ENCODE data around the gene FOXP1. TPM values are rescaled to one million over a fixed set of nuclear protein-coding genes. Genes with fewer than 3 reads are reported as not detected.

Gene FOXP1
- total RNA-seq, 1 donor from 2014 or later: 195 TPM

DNA sequence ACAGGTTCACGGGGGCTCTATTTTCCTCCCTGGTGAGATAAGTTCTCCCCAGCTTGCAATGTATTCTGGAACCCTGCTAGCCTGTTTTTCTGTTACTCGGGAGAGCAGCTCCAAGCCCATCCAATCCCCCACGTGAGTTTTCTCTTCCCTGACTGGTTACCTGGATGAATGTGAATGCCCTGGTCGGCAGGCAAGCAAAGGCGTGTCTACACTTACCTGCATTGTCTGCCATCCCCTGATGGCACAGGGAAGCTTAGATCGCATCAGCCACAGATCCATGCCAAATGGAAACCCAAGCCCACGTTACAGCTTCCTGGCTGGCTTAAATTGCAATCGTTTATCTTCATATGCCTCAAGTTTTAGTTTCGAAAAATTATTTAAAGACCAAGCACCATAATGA is 149.9 kb downstream of the FOXP1 start:
- Mint-ChIP-seq H3K4me1 (ENCODE audit: unreplicated experiment) (peaks cover 53% of the 10 kb centered on the region), H3K9me3 (ENCODE audit: unreplicated experiment) (no peaks in the 10 kb centered on the region), H3K4me3 (ENCODE audit: unreplicated experiment) (no peak overlapping the region), H3K27me3 (ENCODE audit: unreplicated experiment) (no peaks in the 10 kb centered on the region), H3K36me3 (ENCODE audit: unreplicated experiment) (peaks cover 6% of the 10 kb centered on the region), H3K27ac (ENCODE audit: unreplicated experiment) (no peak overlapping the region)
- TF ChIP-seq CTCF (IDR thresholded peaks at IDR 0.05): no peak
- DNase-seq (ENCODE audit: extremely low spot score, unreplicated experiment): no peak

DNA sequence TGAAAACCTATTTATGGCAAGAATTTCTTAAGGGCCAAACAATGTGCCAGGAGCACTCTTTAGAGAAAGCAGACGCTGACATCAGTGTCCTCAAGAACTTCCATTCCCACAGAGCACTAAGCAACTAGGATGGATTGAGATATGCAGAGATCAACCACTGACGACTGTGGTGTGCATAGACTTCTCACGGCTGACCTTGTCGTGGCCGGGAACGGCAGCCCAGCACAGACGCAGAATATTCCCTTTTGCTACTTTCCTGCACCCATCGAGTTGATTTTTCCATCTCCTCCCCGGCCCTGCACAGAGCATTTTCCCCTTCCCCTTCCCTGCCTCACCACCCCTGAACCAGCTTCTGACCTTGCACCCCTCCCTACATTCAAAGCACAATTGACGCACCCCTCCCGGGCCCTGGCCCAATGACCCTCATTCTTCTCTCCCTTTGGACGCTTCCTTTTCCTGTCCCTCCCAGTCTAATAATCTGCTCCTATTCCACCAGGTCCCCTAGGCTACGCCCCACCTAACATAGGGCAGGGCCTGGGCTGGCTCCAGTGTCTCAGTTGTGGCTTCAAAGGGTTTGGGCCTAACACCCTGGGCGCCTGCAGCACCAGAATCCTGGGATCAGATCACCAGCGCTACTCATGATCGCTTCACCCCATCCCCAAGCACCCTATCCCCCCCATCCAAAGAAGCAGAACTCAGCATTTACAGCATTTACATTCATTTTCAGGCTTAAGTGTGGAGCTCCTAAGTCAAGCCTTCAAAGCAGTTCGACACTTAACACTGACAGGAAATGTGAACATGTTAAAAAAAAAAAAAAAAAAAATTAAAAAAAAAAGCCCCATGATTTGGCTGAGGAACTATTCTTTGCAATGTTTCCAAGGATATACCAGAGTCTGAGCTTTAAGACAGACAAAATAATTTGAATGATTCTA is 151.2 kb downstream of the FOXP1 start:
- no peaks in the 10 kb centered on the region for H3K9me3 Mint-ChIP-seq (ENCODE audit: unreplicated experiment)
- no peaks in the 10 kb centered on the region for H3K27me3 Mint-ChIP-seq (ENCODE audit: unreplicated experiment)
- peak overlapping the region; percentile 41 for H3K27ac Mint-ChIP-seq (ENCODE audit: unreplicated experiment)
- H3K36me3 Mint-ChIP-seq (ENCODE audit: unreplicated experiment): peaks cover 9% of the 10 kb centered on the region
- H3K4me1 Mint-ChIP-seq (ENCODE audit: unreplicated experiment): peaks cover 46% of the 10 kb centered on the region
- no peak for DNase-seq (ENCODE audit: extremely low spot score, unreplicated experiment)
- TF ChIP-seq CTCF (IDR thresholded peaks at IDR 0.05): no peak
- H3K4me3 Mint-ChIP-seq (ENCODE audit: unreplicated experiment): no peak overlapping the region

DNA sequence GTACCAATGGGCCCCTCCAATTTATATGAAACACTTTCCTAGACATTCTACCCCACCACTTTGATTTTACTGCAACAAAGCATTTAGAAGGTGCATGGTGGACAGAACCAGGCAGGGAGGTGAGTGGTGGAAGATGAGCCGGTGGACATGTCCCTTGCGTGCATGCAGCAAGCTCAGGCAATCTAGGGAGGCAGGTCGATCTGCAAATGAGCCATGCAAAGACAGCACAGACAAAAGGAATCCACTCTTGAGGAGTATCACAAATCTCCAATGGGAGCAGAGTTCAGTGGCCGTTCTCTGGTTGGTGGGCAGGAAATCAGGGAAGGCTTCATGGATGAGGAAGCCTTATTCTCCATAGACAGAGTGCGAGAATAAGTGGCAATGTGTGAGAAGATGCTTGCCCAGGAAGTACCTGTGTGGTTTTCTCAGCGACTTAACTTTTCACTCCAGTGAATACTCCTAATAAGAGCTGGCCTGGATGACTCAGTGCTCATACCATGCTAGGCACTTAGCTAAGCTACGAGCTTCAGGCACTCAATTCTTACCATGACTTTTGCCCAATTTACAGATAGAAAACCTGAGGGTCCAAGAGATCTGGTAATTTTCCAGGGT is 152.5 kb downstream of the FOXP1 start:
- H3K9me3 Mint-ChIP-seq (ENCODE audit: unreplicated experiment): no peaks in the 10 kb centered on the region
- H3K27me3 Mint-ChIP-seq (ENCODE audit: unreplicated experiment): no peaks in the 10 kb centered on the region
- DNase-seq (ENCODE audit: extremely low spot score, unreplicated experiment): no peak
- no peak overlapping the region for H3K4me3 Mint-ChIP-seq (ENCODE audit: unreplicated experiment)
- no peak for TF ChIP-seq CTCF (IDR thresholded peaks at IDR 0.05)
- peaks cover 6% of the 10 kb centered on the region for H3K36me3 Mint-ChIP-seq (ENCODE audit: unreplicated experiment)
- no peak overlapping the region for H3K27ac Mint-ChIP-seq (ENCODE audit: unreplicated experiment)
- peaks cover 37% of the 10 kb centered on the region for H3K4me1 Mint-ChIP-seq (ENCODE audit: unreplicated experiment)

GRCh38 chr3:71429597-71429988 is 153.9 kb downstream of the FOXP1 start:
- no peak for DNase-seq (ENCODE audit: extremely low spot score, unreplicated experiment)
- Mint-ChIP-seq H3K27ac (ENCODE audit: unreplicated experiment) (no peak overlapping the region), H3K4me1 (ENCODE audit: unreplicated experiment) (peaks cover 49% of the 10 kb centered on the region), H3K36me3 (ENCODE audit: unreplicated experiment) (peaks cover 6% of the 10 kb centered on the region), H3K9me3 (ENCODE audit: unreplicated experiment) (no peaks in the 10 kb centered on the region), H3K4me3 (ENCODE audit: unreplicated experiment) (no peak overlapping the region), H3K27me3 (ENCODE audit: unreplicated experiment) (no peaks in the 10 kb centered on the region)
- TF ChIP-seq CTCF (IDR thresholded peaks at IDR 0.05): no peak
